Astrocyte (in vitro differentiated cells and primary cell): ENCODE results near the gene POU2AF3.

Experiments used
- EZH2 ChIP-seq: IDR thresholded peaks from 2 replicates; pipeline ENCODE4 v1.6.1; 2012; ENCODE audit warnings: mild to moderate bottlenecking, low read length, inconsistent platforms; ENCODE audit not compliant: insufficient read depth
- TF ChIP-seq, protein P1 (sequence below): IDR thresholded peaks from 2 replicates; pipeline ENCODE4 v1.5.1; 2011; ENCODE audit warnings: low read depth, mild to moderate bottlenecking, inconsistent platforms, low read length, moderate library complexity; ENCODE audit not compliant: insufficient read depth

GRCh38 chr11:111348147-111348546 is 49.8 kb downstream of the POU2AF3 start:
- TF ChIP-seq, protein P1, sequence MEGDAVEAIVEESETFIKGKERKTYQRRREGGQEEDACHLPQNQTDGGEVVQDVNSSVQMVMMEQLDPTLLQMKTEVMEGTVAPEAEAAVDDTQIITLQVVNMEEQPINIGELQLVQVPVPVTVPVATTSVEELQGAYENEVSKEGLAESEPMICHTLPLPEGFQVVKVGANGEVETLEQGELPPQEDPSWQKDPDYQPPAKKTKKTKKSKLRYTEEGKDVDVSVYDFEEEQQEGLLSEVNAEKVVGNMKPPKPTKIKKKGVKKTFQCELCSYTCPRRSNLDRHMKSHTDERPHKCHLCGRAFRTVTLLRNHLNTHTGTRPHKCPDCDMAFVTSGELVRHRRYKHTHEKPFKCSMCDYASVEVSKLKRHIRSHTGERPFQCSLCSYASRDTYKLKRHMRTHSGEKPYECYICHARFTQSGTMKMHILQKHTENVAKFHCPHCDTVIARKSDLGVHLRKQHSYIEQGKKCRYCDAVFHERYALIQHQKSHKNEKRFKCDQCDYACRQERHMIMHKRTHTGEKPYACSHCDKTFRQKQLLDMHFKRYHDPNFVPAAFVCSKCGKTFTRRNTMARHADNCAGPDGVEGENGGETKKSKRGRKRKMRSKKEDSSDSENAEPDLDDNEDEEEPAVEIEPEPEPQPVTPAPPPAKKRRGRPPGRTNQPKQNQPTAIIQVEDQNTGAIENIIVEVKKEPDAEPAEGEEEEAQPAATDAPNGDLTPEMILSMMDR: no peak
- no peak for TF ChIP-seq EZH2
